NOMO-1 (cell line): ENCODE results near the gene FRMD6.
"Not testable (repeated sequence)": the region's sequence is repeated elsewhere in the genome, so short reads cannot be mapped to it uniquely, and the experiment has no call there.

ENCODE experiments used
- DNase-seq, 2 experiments: peaks; one replicate each; lab custom pipeline; 2025; ENCODE audit not compliant: unreplicated experiment in 2 of 2; lab: John Stamatoyannopoulos, UW

The FRMD6 gene

GRCh38 chr14:51717766-51718165, 66.1 kb downstream of the FRMD6 start:
- DNase-seq, result no peak

GRCh38 chr14:51719955-51720354, 68.2 kb downstream of the FRMD6 start:
- DNase-seq, result no peak

GRCh38 chr14:51723990-51724389, 72.3 kb downstream of the FRMD6 start:
- DNase-seq, result no peak

- no peak for DNase-seq
Measured at GRCh38 chr14:51724650-51725049, 72.9 kb downstream of the FRMD6 start.

- no peak for DNase-seq
Measured at GRCh38 chr14:51725061-51725460, 73.4 kb downstream of the FRMD6 start.

- DNase-seq, result no peak
Measured at GRCh38 chr14:51726166-51726899, 74.6 kb downstream of the FRMD6 start.

- DNase-seq, result peak in 1 of 2 experiments; percentile 5
Measured at GRCh38 chr14:51727526-51727925, 75.8 kb downstream of the FRMD6 start.

- peak in 1 of 2 experiments; percentile 28 for DNase-seq
Measured at GRCh38 chr14:51730098-51730497, 78.4 kb downstream of the FRMD6 start.

GRCh38 chr14:51730684-51731083, 79.0 kb downstream of the FRMD6 start:
- no peak for DNase-seq

GRCh38 chr14:51732494-51733112, 80.9 kb downstream of the FRMD6 start:
- DNase-seq, result no peak

GRCh38 chr14:51733147-51733546, 81.4 kb downstream of the FRMD6 start:
- no peak for DNase-seq

- no peak for DNase-seq
Measured at GRCh38 chr14:51735851-51736250, 84.1 kb downstream of the FRMD6 start.

GRCh38 chr14:51738754-51739153, 87.0 kb downstream of the FRMD6 start:
- DNase-seq, result no peak

- DNase-seq, result peak in 1 of 2 experiments; percentile 16
Measured at GRCh38 chr14:51743588-51744000, 91.9 kb downstream of the FRMD6 start.

- DNase-seq, result no peak
Measured at GRCh38 chr14:51744372-51745130, 92.8 kb downstream of the FRMD6 start.

- DNase-seq, result peak in 1 of 2 experiments; percentile 2
Measured at GRCh38 chr14:51746823-51747222, 95.1 kb downstream of the FRMD6 start.

GRCh38 chr14:51750542-51750941, 98.8 kb downstream of the FRMD6 start:
- no peak for DNase-seq

GRCh38 chr14:51751611-51752345, 100.1 kb downstream of the FRMD6 start:
- not testable (repeated sequence) for DNase-seq

GRCh38 chr14:51757756-51758155, 106.0 kb downstream of the FRMD6 start:
- not testable (repeated sequence) for DNase-seq

- no peak for DNase-seq
Measured at GRCh38 chr14:51759950-51760349, 108.2 kb downstream of the FRMD6 start.

GRCh38 chr14:51765726-51766125, 114.0 kb downstream of the FRMD6 start:
- not testable (repeated sequence) for DNase-seq
